CD4-positive, alpha-beta T cell treated with Interleukin-15 for 4 hours (primary cell): ENCODE measurements around the gene GSK3B.

Experiments used
- DNase-seq: peaks from one replicate; pipeline ENCODE4 v3.0.0-alpha.2; 2020; ENCODE audit warnings: low spot score

Gene GSK3B

GRCh38 chr3:120095979-120096426 is 1.8 kb upstream of the GSK3B start:
- no peak for DNase-seq

GRCh38 chr3:120095226-120095978 is 1.2 kb upstream of the GSK3B start:
- DNase-seq = peak; percentile 85

GRCh38 chr3:120094776-120095225 is 554 bp upstream of the GSK3B start:
- DNase-seq = peak; percentile 100

- no peak for DNase-seq
Measured at GRCh38 chr3:120093119-120093910, 932 bp downstream of the GSK3B start.

- no peak for DNase-seq
Measured at GRCh38 chr3:120092474-120092873, 1.8 kb downstream of the GSK3B start.

GRCh38 chr3:120090422-120090821 is 3.8 kb downstream of the GSK3B start:
- no peak for DNase-seq

- DNase-seq = no peak
Measured at GRCh38 chr3:120089089-120089488, 5.2 kb downstream of the GSK3B start.

- DNase-seq = no peak
Measured at GRCh38 chr3:120088622-120089021, 5.6 kb downstream of the GSK3B start.

GRCh38 chr3:120081719-120082118 is 12.5 kb downstream of the GSK3B start:
- no peak for DNase-seq

GRCh38 chr3:120080836-120081235 is 13.4 kb downstream of the GSK3B start:
- no peak for DNase-seq

- no peak for DNase-seq
Measured at GRCh38 chr3:120077731-120078130, 16.5 kb downstream of the GSK3B start.

- DNase-seq = no peak
Measured at GRCh38 chr3:120072867-120073525, 21.3 kb downstream of the GSK3B start.

GRCh38 chr3:120071259-120071658 is 23.0 kb downstream of the GSK3B start:
- DNase-seq = no peak

GRCh38 chr3:120070263-120070981 is 23.8 kb downstream of the GSK3B start:
- DNase-seq = no peak

GRCh38 chr3:120067083-120067482 is 27.2 kb downstream of the GSK3B start:
- no peak for DNase-seq

GRCh38 chr3:120066634-120067033 is 27.6 kb downstream of the GSK3B start:
- DNase-seq = no peak

- DNase-seq = no peak
Measured at GRCh38 chr3:120064641-120065040, 29.6 kb downstream of the GSK3B start.

- no peak for DNase-seq
Measured at GRCh38 chr3:120062474-120062873, 31.8 kb downstream of the GSK3B start.

- DNase-seq = no peak
Measured at GRCh38 chr3:120059081-120059864, 35.0 kb downstream of the GSK3B start.

GRCh38 chr3:120057626-120058025 is 36.6 kb downstream of the GSK3B start:
- no peak for DNase-seq

- DNase-seq = no peak
Measured at GRCh38 chr3:120057029-120057428, 37.2 kb downstream of the GSK3B start.
